ENCODE results near the gene MNT.

Gene MNT

GRCh38 chr17:2435862-2436261, 35.0 kb upstream of the MNT start:
- Histone ChIP-seq H3K9me3 (ENCODE audit: control insufficient read depth, insufficient read depth, low read length) (no peaks in the 10 kb centered on the region), H3K4me1 (ENCODE audit: control insufficient read depth, insufficient read depth, low read length) (peaks cover 29% of the 10 kb centered on the region), H3K27me3 (ENCODE audit: control insufficient read depth, insufficient read depth, low read length) (no peaks in the 10 kb centered on the region), H3K36me3 (ENCODE audit: control insufficient read depth, insufficient read depth, low read length) (peaks cover 67% of the 10 kb centered on the region), H3K4me3 (ENCODE audit: low read depth, low read length) (no peak overlapping the region), H3K9ac (ENCODE audit: low read depth, low read length) (no peak overlapping the region), H3K27ac (ENCODE audit: low read depth, low read length) (peak overlapping the region; percentile 82)

GRCh38 chr17:2435181-2435741, 34.4 kb upstream of the MNT start:
- no peak overlapping the region for H3K9ac ChIP-seq (ENCODE audit: low read depth, low read length)

GRCh38 chr17:2433696-2434095, 32.8 kb upstream of the MNT start:
- Histone ChIP-seq H3K9ac (ENCODE audit: low read depth, low read length) (no peak overlapping the region), H3K27me3 (ENCODE audit: control insufficient read depth, insufficient read depth, low read length) (no peaks in the 10 kb centered on the region), H3K36me3 (ENCODE audit: control insufficient read depth, insufficient read depth, low read length) (peaks cover 48% of the 10 kb centered on the region), H3K27ac (ENCODE audit: low read depth, low read length) (peak overlapping the region; percentile 39), H3K9me3 (ENCODE audit: control insufficient read depth, insufficient read depth, low read length) (no peaks in the 10 kb centered on the region), H3K4me3 (ENCODE audit: low read depth, low read length) (no peak overlapping the region), H3K4me1 (ENCODE audit: control insufficient read depth, insufficient read depth, low read length) (peaks cover 29% of the 10 kb centered on the region)

More at GRCh38 chr17:2435181-2435741, 34.4 kb upstream of the MNT start:
- peaks cover 29% of the 10 kb centered on the region for H3K4me1 ChIP-seq (ENCODE audit: control insufficient read depth, insufficient read depth, low read length)
- no peak overlapping the region for H3K4me3 ChIP-seq (ENCODE audit: low read depth, low read length)
- H3K27ac ChIP-seq (ENCODE audit: low read depth, low read length): peak overlapping the region; percentile 82
- no peaks in the 10 kb centered on the region for H3K27me3 ChIP-seq (ENCODE audit: control insufficient read depth, insufficient read depth, low read length)
- H3K36me3 ChIP-seq (ENCODE audit: control insufficient read depth, insufficient read depth, low read length): peaks cover 62% of the 10 kb centered on the region
- no peaks in the 10 kb centered on the region for H3K9me3 ChIP-seq (ENCODE audit: control insufficient read depth, insufficient read depth, low read length)

- Histone ChIP-seq H3K4me3 (ENCODE audit: low read depth, low read length) (no peak overlapping the region), H3K27ac (ENCODE audit: low read depth, low read length) (no peak overlapping the region), H3K9me3 (ENCODE audit: control insufficient read depth, insufficient read depth, low read length) (no peaks in the 10 kb centered on the region), H3K36me3 (ENCODE audit: control insufficient read depth, insufficient read depth, low read length) (peaks cover 19% of the 10 kb centered on the region), H3K4me1 (ENCODE audit: control insufficient read depth, insufficient read depth, low read length) (no peaks in the 10 kb centered on the region), H3K9ac (ENCODE audit: low read depth, low read length) (no peak overlapping the region), H3K27me3 (ENCODE audit: control insufficient read depth, insufficient read depth, low read length) (no peaks in the 10 kb centered on the region)
These were observed 27.1 kb upstream of the MNT start for GRCh38 chr17:2427910-2428309.

- Histone ChIP-seq H3K36me3 (ENCODE audit: control insufficient read depth, insufficient read depth, low read length) (peaks cover 13% of the 10 kb centered on the region), H3K4me1 (ENCODE audit: control insufficient read depth, insufficient read depth, low read length) (no peaks in the 10 kb centered on the region), H3K27ac (ENCODE audit: low read depth, low read length) (no peak overlapping the region), H3K4me3 (ENCODE audit: low read depth, low read length) (no peak overlapping the region), H3K9ac (ENCODE audit: low read depth, low read length) (no peak overlapping the region), H3K27me3 (ENCODE audit: control insufficient read depth, insufficient read depth, low read length) (no peaks in the 10 kb centered on the region), H3K9me3 (ENCODE audit: control insufficient read depth, insufficient read depth, low read length) (no peaks in the 10 kb centered on the region)
These were observed 26.4 kb upstream of the MNT start for GRCh38 chr17:2427215-2427614.

GRCh38 chr17:2423271-2423670, 22.4 kb upstream of the MNT start:
- Histone ChIP-seq H3K27me3 (ENCODE audit: control insufficient read depth, insufficient read depth, low read length) (no peaks in the 10 kb centered on the region), H3K4me3 (ENCODE audit: low read depth, low read length) (no peak overlapping the region), H3K4me1 (ENCODE audit: control insufficient read depth, insufficient read depth, low read length) (no peaks in the 10 kb centered on the region), H3K36me3 (ENCODE audit: control insufficient read depth, insufficient read depth, low read length) (peaks cover 41% of the 10 kb centered on the region), H3K27ac (ENCODE audit: low read depth, low read length) (no peak overlapping the region), H3K9ac (ENCODE audit: low read depth, low read length) (no peak overlapping the region), H3K9me3 (ENCODE audit: control insufficient read depth, insufficient read depth, low read length) (no peaks in the 10 kb centered on the region)

GRCh38 chr17:2421315-2422147, 20.7 kb upstream of the MNT start:
- no peak overlapping the region for H3K9ac ChIP-seq (ENCODE audit: low read depth, low read length)
- peaks cover 47% of the 10 kb centered on the region for H3K36me3 ChIP-seq (ENCODE audit: control insufficient read depth, insufficient read depth, low read length)
- no peak overlapping the region for H3K4me3 ChIP-seq (ENCODE audit: low read depth, low read length)
- H3K27ac ChIP-seq (ENCODE audit: low read depth, low read length): no peak overlapping the region
- H3K4me1 ChIP-seq (ENCODE audit: control insufficient read depth, insufficient read depth, low read length): no peaks in the 10 kb centered on the region
- no peaks in the 10 kb centered on the region for H3K9me3 ChIP-seq (ENCODE audit: control insufficient read depth, insufficient read depth, low read length)
- no peaks in the 10 kb centered on the region for H3K27me3 ChIP-seq (ENCODE audit: control insufficient read depth, insufficient read depth, low read length)

GRCh38 chr17:2420176-2420575, 19.3 kb upstream of the MNT start:
- Histone ChIP-seq H3K27me3 (ENCODE audit: control insufficient read depth, insufficient read depth, low read length) (no peaks in the 10 kb centered on the region), H3K4me1 (ENCODE audit: control insufficient read depth, insufficient read depth, low read length) (no peaks in the 10 kb centered on the region), H3K27ac (ENCODE audit: low read depth, low read length) (no peak overlapping the region), H3K9me3 (ENCODE audit: control insufficient read depth, insufficient read depth, low read length) (no peaks in the 10 kb centered on the region), H3K4me3 (ENCODE audit: low read depth, low read length) (no peak overlapping the region), H3K36me3 (ENCODE audit: control insufficient read depth, insufficient read depth, low read length) (peaks cover 50% of the 10 kb centered on the region), H3K9ac (ENCODE audit: low read depth, low read length) (no peak overlapping the region)

GRCh38 chr17:2419486-2419885, 18.6 kb upstream of the MNT start:
- Histone ChIP-seq H3K36me3 (ENCODE audit: control insufficient read depth, insufficient read depth, low read length) (peaks cover 55% of the 10 kb centered on the region), H3K9ac (ENCODE audit: low read depth, low read length) (no peak overlapping the region), H3K4me1 (ENCODE audit: control insufficient read depth, insufficient read depth, low read length) (no peaks in the 10 kb centered on the region), H3K4me3 (ENCODE audit: low read depth, low read length) (no peak overlapping the region), H3K9me3 (ENCODE audit: control insufficient read depth, insufficient read depth, low read length) (no peaks in the 10 kb centered on the region), H3K27ac (ENCODE audit: low read depth, low read length) (no peak overlapping the region), H3K27me3 (ENCODE audit: control insufficient read depth, insufficient read depth, low read length) (no peaks in the 10 kb centered on the region)

GRCh38 chr17:2418572-2418971, 17.7 kb upstream of the MNT start:
- H3K27ac ChIP-seq (ENCODE audit: low read depth, low read length): no peak overlapping the region
- H3K36me3 ChIP-seq (ENCODE audit: control insufficient read depth, insufficient read depth, low read length): peaks cover 65% of the 10 kb centered on the region
- H3K9me3 ChIP-seq (ENCODE audit: control insufficient read depth, insufficient read depth, low read length): no peaks in the 10 kb centered on the region
- H3K9ac ChIP-seq (ENCODE audit: low read depth, low read length): no peak overlapping the region
- no peaks in the 10 kb centered on the region for H3K27me3 ChIP-seq (ENCODE audit: control insufficient read depth, insufficient read depth, low read length)
- no peaks in the 10 kb centered on the region for H3K4me1 ChIP-seq (ENCODE audit: control insufficient read depth, insufficient read depth, low read length)
- H3K4me3 ChIP-seq (ENCODE audit: low read depth, low read length): no peak overlapping the region

- peaks cover 60% of the 10 kb centered on the region for H3K36me3 ChIP-seq (ENCODE audit: control insufficient read depth, insufficient read depth, low read length)
These were observed 15.3 kb upstream of the MNT start for GRCh38 chr17:2416010-2416734.

More at GRCh38 chr17:2416010-2416734, 15.3 kb upstream of the MNT start:
- H3K9me3 ChIP-seq (ENCODE audit: control insufficient read depth, insufficient read depth, low read length): no peaks in the 10 kb centered on the region
- no peaks in the 10 kb centered on the region for H3K27me3 ChIP-seq (ENCODE audit: control insufficient read depth, insufficient read depth, low read length)
- no peak overlapping the region for H3K9ac ChIP-seq (ENCODE audit: low read depth, low read length)
- peak overlapping the region; percentile 43 for H3K27ac ChIP-seq (ENCODE audit: low read depth, low read length)
- no peak overlapping the region for H3K4me3 ChIP-seq (ENCODE audit: low read depth, low read length)
- H3K4me1 ChIP-seq (ENCODE audit: control insufficient read depth, insufficient read depth, low read length): no peaks in the 10 kb centered on the region
